ENCODE data around the gene TUBA3D. TPM values are rescaled to one million over a fixed set of nuclear protein-coding genes. Genes with fewer than 3 reads are reported as not detected.
"Not testable (repeated sequence)": the region's sequence is repeated elsewhere in the genome, so short reads cannot be mapped to it uniquely, and the experiment has no call there.

TUBA3D gene
- total RNA-seq, 1 experiment from 2014 or later = not detected

GRCh38 chr2:131514408-131515166, 38.7 kb downstream of the TUBA3D start:
- not testable (repeated sequence) for DNase-seq (ENCODE audit: low read depth)

- not testable (repeated sequence) for DNase-seq (ENCODE audit: low read depth)
These were observed 39.3 kb downstream of the TUBA3D start for GRCh38 chr2:131515235-131515634.

- DNase-seq (ENCODE audit: low read depth) = no peak
These were observed 40.1 kb downstream of the TUBA3D start for GRCh38 chr2:131516011-131516410.

GRCh38 chr2:131516621-131517020, 40.7 kb downstream of the TUBA3D start:
- DNase-seq (ENCODE audit: low read depth) = not testable (repeated sequence)

GRCh38 chr2:131517106-131517831, 41.4 kb downstream of the TUBA3D start:
- DNase-seq (ENCODE audit: low read depth) = no peak

- not testable (repeated sequence) for DNase-seq (ENCODE audit: low read depth)
These were observed 41.9 kb downstream of the TUBA3D start for GRCh38 chr2:131517856-131518255.

GRCh38 chr2:131518531-131518930, 42.6 kb downstream of the TUBA3D start:
- not testable (repeated sequence) for DNase-seq (ENCODE audit: low read depth)

- no peak for DNase-seq (ENCODE audit: low read depth)
These were observed 43.5 kb downstream of the TUBA3D start for GRCh38 chr2:131519466-131519865.

- not testable (repeated sequence) for DNase-seq (ENCODE audit: low read depth)
These were observed 44.1 kb downstream of the TUBA3D start for GRCh38 chr2:131519871-131520470.

- DNase-seq (ENCODE audit: low read depth) = no peak
These were observed 44.6 kb downstream of the TUBA3D start for GRCh38 chr2:131520526-131520925.

GRCh38 chr2:131521524-131521923, 45.6 kb downstream of the TUBA3D start:
- not testable (repeated sequence) for DNase-seq (ENCODE audit: low read depth)

GRCh38 chr2:131521961-131522781, 46.3 kb downstream of the TUBA3D start:
- DNase-seq (ENCODE audit: low read depth) = no peak

- not testable (repeated sequence) for DNase-seq (ENCODE audit: low read depth)
These were observed 49.3 kb downstream of the TUBA3D start for GRCh38 chr2:131525256-131525655.

GRCh38 chr2:131527131-131528001, 51.4 kb downstream of the TUBA3D start, which contains the start of gene CCDC74A:
Gene CCDC74A (plus strand): TSS chr2:131527888. CDS start chr2:131527971, 83 bp downstream.
- peak; percentile 71 for DNase-seq (ENCODE audit: low read depth)

GRCh38 chr2:131528981-131529863, 53.3 kb downstream of the TUBA3D start:
- DNase-seq (ENCODE audit: low read depth) = not testable (repeated sequence)

GRCh38 chr2:131529864-131530445, 54.0 kb downstream of the TUBA3D start:
- not testable (repeated sequence) for DNase-seq (ENCODE audit: low read depth)

- DNase-seq (ENCODE audit: low read depth) = not testable (repeated sequence)
These were observed 54.9 kb downstream of the TUBA3D start for GRCh38 chr2:131530626-131531344.

GRCh38 chr2:131531547-131532185, 55.7 kb downstream of the TUBA3D start:
- not testable (repeated sequence) for DNase-seq (ENCODE audit: low read depth)

Data from M059J (cell line).